Stimulated activated naive CD8-positive, alpha-beta T cell treated with anti-CD3 and anti-CD28 coated beads, Interleukin-15, Interleukin-2, amounts not matched to agents 100 U/mL and 50 U/mL, for 24 hours (primary cell): ENCODE measurements around the gene TBC1D8.

ENCODE experiments used
- ATAC-seq: fragments of 150-1000 bp; cut with Tn5 transposase; one replicate; pipeline ENCODE4 v1.10.0; 2021
- DNase-seq: peaks from one replicate; pipeline ENCODE4 v3.0.0; 2021

Gene TBC1D8

DNA sequence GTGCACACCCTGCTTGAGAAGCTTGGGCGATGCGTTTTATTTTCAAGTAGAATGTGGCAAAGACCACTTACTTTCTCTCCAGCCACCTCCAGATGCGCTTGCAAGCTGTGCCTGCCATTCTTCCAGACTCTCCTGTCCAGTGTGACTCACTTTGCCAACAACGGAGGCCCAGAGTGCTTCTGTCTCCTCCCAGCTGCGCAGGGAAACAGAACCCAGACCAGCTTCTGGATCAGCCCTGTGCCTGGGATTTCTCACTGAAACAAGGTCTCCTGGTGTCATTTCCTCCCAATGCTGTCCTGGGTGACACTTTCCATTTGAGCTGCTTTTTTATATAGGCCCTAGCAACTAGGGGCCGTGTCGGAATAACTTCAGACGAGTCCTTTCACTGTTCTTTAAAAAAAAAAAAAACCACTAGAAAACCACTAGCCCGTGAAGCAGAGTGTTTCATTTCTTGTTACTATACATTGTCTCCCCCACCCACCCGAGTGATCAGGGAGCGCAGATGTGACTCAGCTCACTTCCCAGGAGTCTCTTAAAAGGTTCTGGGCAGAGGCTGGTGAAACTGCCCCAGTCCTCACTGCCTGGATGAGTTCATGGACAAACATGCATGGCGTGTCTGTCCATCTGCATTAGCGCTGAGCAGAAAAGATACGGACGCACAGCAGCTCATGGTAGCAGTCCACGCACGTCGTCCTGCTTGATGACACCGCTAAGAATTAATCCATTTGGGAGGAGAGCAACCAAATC is 174.4 kb downstream of the TBC1D8 start:
- ATAC-seq (peak; percentile 44), DNase-seq (no peak)

DNA sequence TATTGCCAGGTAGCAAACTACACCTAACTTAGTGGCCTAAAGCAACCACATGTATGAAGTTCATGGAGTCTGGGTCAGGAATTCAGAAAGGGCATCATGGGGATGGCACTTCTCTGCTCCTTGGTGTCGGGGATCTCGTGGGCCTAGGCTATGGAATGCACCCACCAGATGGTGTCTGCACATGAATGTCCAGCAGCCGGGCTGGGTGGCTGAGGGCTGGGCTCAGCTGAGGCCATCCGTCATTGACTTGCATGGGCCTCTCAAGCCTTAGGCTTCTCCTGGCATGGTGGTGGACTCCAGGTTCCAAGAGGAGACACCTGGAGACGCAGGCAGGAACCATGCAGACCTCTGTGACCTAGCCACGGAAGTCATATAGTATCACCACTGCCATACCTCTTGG is 175.1 kb downstream of the TBC1D8 start:
- DNase-seq (no peak), ATAC-seq (no peak)

DNA sequence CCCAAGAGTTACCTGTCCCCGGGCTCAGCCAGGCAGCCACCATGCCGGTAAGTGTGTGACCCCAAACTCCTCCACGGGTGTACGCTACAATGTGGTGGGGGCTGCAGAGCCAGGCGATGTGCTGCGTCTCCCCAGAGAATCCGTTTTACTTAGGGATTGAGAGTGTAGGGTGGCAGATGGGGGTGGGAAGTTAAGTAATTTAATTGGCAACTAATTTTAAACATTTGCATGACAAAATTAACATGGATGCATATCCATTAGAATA is 175.7 kb downstream of the TBC1D8 start:
- no peak for DNase-seq
- no peak for ATAC-seq

DNA sequence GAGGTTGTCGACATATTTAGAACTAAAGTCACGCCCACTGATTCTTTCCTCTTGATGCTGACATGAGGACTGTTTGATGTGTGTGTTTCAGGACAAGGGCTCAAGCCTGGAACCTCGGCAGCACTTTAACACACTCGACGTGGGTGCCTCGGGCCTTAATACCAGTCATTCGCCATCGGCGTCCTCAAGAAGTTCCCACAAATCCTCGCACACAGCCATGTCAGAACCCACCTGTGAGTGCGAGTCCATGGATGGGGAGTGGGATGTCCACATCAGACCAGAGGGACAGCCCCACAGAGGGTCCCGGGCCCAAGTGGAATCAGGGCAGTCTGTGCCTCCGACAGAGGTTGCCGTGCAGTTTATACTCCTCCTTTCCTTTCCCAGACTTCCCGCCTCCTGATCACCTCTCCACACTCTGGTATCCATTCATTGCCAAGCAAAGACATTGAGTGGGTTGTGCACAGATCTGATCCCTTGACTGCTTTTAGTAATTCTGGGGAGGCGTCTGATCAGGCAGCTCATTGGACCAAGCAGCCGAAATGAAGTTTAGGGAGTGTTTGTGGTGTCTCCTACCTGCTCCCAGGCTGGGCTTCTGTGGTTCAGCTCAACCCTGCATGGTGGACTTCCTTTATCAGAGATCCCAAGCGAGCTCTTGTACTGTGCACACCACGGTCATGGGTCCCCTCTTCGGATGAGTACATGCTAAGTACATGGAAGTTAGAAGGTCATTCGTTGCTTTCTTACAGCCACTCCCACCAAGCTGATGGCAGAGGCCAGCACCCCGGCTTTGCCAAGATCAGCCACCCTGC is 176.3 kb downstream of the TBC1D8 start:
- DNase-seq, result no peak
- no peak for ATAC-seq

DNA sequence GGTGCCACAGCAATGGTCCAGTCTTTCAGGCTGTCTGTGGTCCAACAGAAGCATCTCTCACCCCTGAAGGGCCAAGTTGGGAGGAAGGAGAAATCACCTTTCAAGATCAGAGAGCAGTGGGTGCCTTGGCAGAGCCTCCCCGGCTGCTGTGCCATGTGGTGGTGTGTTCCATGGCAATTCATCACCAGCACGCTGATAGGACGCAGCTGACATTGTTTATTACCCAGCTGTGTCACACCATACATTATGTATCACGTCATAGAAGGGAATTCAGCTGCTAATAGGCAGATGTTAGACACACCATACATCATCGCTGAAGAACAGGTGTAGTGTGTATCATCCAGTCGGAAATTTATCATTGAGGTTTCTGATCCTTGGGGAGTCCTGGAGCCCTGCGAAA is 178.7 kb downstream of the TBC1D8 start:
- ATAC-seq (no peak), DNase-seq (no peak)

DNA sequence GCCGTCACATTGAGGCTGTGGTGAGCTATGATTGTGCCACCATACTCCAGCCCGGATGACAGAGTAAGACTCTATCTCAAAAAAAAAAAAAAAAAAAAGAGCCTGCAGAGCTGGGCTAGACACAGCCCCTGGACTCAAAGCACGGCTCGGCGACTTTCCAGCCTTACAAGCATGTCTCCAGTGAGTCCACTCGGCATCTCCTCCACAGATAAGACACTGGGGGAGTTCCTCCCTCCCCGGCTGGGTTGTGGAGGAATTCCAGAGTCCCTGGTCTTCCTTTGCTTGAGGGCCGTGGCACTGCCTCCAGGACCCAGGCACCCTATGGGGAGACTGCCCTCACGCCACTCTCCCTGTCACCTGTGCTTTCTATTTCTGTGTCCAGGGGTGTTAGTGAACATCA is 180.0 kb downstream of the TBC1D8 start:
- ATAC-seq (no peak), DNase-seq (no peak)

DNA sequence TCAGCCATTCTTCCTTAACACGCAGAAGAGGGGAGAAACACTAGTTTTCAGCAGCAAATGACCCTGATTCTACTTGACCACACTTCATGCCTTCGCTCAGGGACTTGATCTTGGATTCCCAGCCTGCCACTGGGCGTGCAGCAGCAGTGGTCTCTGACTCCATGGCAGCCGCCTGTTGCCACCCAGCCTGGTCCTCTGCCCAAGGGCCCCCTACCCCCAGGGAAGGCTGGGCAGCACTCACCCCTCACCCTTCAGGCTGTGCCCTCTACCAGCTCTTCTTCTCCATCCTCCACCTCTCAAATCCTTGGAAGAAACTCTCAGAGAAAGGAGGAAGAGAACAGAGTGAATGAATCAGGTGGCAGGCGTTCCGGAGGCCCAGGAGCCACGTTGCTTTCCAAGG is 181.2 kb downstream of the TBC1D8 start:
- DNase-seq (no peak), ATAC-seq (peak; percentile 17)

DNA sequence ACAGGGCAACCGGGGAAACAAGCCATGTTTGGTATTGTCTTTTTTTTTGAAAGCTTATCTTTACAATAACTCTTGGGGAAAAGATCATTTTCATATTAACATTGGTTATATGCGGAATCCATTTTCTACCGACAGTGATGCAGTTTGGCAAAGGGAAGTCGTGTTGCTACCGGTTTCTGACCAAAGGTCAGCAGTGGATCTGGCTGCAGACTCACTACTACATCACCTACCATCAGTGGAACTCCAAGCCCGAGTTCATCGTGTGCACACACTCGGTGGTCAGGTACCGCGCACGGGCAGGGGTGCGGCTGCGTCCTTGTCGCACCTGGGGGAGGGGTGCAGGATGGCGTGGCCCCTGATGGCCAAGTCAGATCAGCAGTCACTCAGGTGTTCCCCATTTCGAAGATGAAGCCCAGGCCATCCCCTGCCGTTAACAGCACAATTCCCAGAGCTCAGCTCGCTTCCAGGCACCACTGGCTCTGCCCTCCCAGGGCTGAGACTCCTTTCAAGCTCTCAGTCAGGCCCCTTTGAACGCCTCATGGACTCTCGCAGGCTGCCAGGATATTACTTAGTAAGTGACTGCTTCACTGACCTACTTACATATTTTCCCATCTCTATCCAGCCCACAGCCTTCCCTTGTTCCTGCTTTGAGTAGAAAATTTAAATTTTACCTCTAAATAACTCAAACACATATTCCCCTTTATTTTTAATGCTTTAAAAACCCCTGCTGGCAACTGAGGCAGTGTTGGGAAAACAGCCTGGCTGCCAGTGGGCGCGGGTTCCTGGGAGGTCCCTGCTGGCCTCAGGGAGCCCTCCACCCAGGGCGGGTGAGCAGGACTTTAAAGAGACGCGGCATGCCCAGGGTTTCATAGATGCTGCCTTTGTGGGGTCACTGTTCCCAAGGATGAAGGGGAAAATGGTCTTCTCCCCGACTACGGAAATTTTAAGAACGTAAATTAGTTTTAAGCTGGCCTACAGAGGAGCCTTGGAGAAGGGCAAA is 182.7 kb downstream of the TBC1D8 start:
- no peak for ATAC-seq
- DNase-seq, result no peak

DNA sequence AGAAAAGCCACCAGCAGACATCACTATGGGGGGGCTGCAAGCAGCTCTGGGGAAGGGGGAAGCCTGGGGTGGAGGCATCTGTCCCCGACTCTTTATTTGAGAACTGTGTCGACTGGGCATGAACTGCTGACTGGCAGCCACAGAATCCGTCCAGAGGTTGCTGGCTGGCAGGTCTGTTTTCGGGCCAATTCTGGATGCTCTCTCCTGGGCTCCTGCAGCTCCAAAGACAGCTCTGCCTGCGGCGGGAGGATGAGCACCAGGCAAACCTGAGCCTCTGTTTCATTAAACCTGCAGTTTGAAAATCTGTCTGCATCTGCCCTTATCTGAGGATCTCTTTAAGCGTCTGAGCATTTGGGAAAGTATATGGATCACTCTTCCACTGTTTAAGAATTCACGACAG is 183.5 kb downstream of the TBC1D8 start:
- ATAC-seq (no peak), DNase-seq (no peak)

DNA sequence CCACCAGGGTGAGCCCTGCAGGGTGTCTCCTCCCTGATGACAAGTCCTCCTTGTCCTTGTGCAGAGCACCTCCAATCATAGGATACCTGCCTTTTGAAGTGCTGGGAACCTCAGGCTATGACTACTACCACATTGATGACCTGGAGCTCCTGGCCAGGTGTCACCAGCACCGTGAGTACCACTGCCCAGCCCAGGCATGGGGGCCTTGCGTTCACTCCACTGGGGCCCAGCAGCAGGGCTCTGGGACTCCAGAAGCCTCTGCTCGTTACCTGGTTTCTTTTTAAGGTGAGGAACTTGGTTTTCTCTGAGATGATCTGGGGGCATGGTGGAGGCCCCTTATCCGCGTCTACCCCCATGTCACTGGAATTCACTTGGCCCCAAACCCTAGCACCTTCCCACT is 185.6 kb downstream of the TBC1D8 start:
- DNase-seq (no peak), ATAC-seq (no peak)

DNA sequence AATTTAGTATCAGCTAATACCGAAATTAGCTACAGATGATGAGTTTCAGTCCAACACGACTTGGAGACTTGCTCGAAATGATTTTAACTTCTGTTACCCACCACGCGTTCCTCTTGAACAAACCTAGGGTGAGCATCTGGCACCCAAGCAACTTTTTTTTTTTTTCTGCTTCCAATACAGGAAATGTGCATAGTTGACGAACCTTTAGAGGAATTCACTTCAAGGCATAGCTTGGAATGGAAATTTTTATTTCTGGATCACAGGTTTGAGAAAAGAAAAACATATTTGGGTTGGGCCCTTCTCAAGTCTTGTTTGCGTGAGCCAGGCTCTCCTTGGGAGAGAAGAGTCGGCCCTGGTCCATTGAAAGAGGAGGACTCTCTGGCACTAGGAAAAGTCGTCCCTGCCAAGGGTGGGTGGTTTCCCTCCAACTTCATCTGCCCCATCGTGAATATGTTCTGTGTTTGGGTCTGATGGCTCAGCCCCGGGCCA is 186.5 kb downstream of the TBC1D8 start:
- ATAC-seq (no peak), DNase-seq (no peak)

DNA sequence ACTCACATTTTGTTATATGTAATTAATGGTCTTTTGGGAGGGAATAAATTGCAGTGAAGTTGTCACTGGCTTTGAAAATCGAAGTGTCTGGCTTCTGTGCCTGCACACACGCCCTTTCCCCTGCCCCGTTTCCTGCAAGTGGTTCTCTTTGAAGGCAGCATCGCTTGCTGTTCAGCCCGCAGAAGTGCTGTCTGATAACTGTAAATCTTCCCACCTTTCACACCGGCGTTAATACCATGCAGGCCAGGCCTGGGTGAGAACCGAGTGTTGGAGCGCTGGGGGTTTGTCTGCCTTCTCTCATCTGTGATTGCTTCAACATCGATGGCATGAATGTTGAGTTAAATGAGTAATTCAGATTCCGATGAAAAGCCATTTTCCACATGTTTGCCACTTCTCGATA is 187.0 kb downstream of the TBC1D8 start:
- no peak for DNase-seq
- ATAC-seq, result no peak

DNA sequence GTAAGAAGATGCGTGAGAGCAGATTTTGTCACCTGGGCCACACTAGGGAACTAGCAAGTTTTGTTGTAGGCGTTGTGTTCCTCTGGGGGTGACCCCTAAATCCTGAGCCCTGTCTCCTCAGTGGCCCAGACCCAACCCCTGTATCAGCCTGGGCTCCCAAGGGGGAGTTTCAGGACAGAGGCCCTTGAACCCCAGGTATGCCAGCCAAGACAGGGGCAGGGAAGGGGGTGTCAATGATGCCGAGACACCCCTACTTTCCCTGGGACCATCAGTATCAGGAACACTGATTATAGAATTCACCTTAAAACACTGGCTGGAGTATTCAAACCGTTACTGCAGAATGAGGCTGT is 188.2 kb downstream of the TBC1D8 start:
- DNase-seq (no peak), ATAC-seq (no peak)

DNA sequence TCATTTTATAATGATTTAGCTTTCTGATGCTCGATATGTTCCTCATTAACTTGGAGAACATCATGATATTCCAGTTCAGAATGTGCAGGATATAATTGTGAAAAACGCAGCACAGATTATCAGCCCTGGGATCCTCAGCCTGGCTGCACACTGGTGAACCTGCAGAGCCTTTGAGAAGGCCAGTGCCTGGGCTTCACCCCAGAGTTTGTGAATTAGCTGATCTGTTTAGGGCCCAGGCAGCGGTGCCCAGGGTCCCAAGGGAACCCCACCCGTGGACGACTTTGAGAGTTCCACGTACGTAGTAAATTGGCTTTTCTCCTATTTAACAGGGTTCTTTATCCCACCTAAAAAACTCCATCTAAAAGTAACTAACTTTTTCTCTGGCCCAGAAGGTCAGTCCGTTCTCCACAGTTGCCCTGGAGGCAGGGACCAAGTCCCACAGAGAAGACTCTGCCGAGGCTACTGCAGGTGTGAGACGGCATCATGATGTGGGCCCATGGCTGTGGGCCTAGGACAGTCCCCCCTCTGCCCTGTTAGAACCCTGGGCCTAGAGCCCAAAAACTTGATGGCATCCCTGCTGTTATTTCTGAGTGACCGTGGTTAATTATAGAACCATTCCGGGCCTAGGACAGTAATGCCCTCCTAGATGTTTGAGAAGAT is 188.7 kb downstream of the TBC1D8 start:
- ATAC-seq (no peak), DNase-seq (no peak)

DNA sequence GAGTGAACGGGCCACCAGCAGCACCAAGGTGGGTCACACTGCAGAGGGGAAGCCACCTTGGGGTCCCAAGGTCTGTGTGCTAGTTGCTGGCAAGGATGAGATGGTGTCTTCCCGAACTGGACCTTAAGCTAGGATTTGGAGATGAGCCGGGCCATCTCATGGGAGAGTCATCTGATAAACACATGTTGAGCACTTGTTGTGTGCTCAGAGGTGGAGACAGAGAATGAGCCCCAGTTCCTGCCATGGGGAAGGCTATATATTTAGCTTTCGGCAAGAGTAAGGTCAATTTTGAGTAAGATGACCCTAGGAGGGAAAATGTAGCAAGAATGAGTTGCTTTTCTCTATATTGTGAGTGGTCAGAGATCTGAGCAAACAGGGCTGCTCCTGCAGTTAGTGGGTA is 190.5 kb downstream of the TBC1D8 start:
- ATAC-seq (no peak), DNase-seq (no peak)

DNA sequence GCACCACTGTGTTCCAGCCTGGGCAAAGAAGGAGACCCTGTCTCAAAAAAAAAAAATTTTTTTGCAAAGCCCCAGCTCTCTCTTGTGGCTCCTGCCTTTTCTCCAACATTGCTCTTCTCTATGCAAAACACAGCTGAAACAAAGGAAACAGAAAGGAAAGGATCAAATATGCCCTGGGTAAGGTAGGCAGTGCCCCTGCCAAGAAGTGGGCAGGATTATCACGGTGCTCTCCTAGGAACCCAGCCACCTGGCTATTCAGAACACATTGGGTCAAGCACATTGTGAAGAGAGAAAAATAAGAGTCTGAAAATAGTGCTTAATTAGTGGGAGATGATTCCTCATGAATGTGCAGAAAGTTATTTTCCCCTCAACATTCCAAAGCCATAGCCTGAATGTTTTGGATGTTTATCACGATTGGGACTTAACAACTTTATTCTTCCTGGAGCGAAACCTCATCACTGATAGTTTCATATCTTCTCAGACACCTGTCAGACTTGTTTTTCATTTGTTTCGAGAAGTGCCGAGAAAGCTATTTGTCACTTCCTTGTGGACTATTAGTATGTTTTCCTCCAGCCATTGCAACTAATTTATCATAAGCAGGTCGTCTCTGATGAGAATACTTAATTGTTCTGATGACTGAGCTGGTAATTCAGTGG is 191.8 kb downstream of the TBC1D8 start:
- DNase-seq, result no peak
- no peak for ATAC-seq

DNA sequence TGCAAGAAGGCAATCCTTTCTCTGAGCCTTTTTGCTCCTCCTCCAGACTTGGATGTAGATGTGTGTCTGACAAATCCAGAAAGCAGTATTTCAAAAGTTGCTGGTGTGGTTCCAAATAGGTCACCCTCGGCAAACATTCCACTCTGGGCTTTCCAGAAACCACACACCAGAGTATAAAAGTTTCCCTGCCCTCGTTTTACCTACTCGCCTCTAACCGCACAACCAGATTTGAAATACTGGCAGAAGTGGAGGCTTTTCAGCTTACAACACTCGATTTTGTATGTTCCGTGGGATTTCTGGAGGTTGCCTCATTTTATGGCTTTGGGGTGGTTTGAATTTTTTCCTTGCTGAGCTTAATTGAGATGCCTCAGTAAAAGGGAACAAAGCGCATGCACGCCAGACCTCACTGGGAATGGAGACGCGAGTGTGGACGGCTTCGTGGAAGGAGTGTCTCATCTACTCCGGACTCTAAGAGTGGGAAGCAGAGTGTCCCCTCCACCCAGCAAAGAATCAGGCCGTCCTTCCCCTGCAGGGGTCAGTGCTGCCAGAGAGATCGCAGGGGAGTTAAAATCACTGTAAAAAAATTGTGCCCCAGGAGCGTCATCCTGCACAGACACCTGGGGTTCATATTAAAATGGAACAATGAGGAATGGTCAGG is 193.1 kb downstream of the TBC1D8 start:
- no peak for ATAC-seq
- no peak for DNase-seq
